SU-DHL-6 (cell line): ENCODE data around the gene CYBC1.

ENCODE experiments used
- H2AFZ ChIP-seq: fragments of 200-600 bp; sonication (generic); 2 replicates; pipeline ENCODE4 v1.6.1; 2014; ENCODE audit warnings: low read depth, mild to moderate bottlenecking, moderate library complexity, mixed read lengths, antibody characterized with exemption, low read length; ENCODE audit not compliant: severe bottlenecking
- H3F3A ChIP-seq: fragments of 200-600 bp; shearing (Covaris generic); 2 replicates; pipeline ENCODE4 v1.6.0; 2016; ENCODE audit warnings: antibody characterized with exemption, mild to moderate bottlenecking; ENCODE audit not compliant: insufficient read depth
- H3K27ac ChIP-seq: fragments of 200-600 bp; sonication (generic); 2 replicates; pipeline ENCODE4 v1.5.1; 2016; ENCODE audit warnings: low read depth, mild to moderate bottlenecking, low read length, moderate library complexity, mixed read lengths
- H3K27me3 ChIP-seq: fragments of 200-600 bp; sonication (generic), shearing (Covaris generic); 2 replicates; pipeline ENCODE4 v1.6.0; 2014; ENCODE audit warnings: mild to moderate bottlenecking, low read length
- H3K36me3 ChIP-seq: fragments of 200-600 bp; sonication (generic); 2 replicates; pipeline ENCODE4 v1.6.1; 2014; ENCODE audit warnings: mild to moderate bottlenecking, low read length, mixed read lengths
- H3K4me2 ChIP-seq: fragments of 300-600, 200-600 bp; shearing (Covaris generic), sonication (generic); 2 replicates; pipeline ENCODE4 v1.6.0; 2014; ENCODE audit warnings: low read length, low read depth, mild to moderate bottlenecking; ENCODE audit not compliant: poor library complexity, severe bottlenecking
- H3K4me3 ChIP-seq: fragments of 200-600 bp; sonication (generic); 2 replicates; pipeline ENCODE4 v1.5.1; 2014; ENCODE audit warnings: antibody characterized with exemption, low read length, mild to moderate bottlenecking, mixed read lengths; ENCODE audit not compliant: insufficient read depth, poor library complexity, severe bottlenecking
- H3K79me2 ChIP-seq: fragments of 200-600 bp; sonication (generic); 2 replicates; pipeline ENCODE4 v1.6.1; 2014; ENCODE audit warnings: mild to moderate bottlenecking, low read length, moderate library complexity; ENCODE audit not compliant: insufficient read depth
- H3K9ac ChIP-seq: fragments of 200-600 bp; sonication (generic); 2 replicates; pipeline ENCODE4 v1.7.0; 2014; ENCODE audit warnings: mild to moderate bottlenecking, low read length
- H3K9me2 ChIP-seq: fragments of 200-600 bp; sonication (generic); replicated peaks from 2 replicates; pipeline ENCODE4 v1.6.1; 2014; ENCODE audit warnings: low read length; ENCODE audit not compliant: insufficient read depth
- H3K9me3 ChIP-seq: fragments of 200-600 bp; sonication (generic); 2 replicates; pipeline ENCODE4 v1.6.1; 2014; ENCODE audit warnings: low read length, mixed read lengths; ENCODE audit not compliant: insufficient read depth
- H4K20me1 ChIP-seq: fragments of 200-600 bp; sonication (generic); 2 replicates; pipeline ENCODE4 v1.6.1; 2014; ENCODE audit warnings: low read depth, mild to moderate bottlenecking, antibody characterized with exemption, low read length, moderate library complexity, mixed read lengths
- CTCF ChIP-seq: fragments of 200-600 bp; sonication (generic); IDR thresholded peaks from one replicate; pipeline ENCODE4 v1.5.1; 2017; ENCODE audit warnings: antibody characterized with exemption, mild to moderate bottlenecking, low read length, moderate library complexity; ENCODE audit not compliant: insufficient read depth, poor library complexity, severe bottlenecking
- EZH2phosphoT487 ChIP-seq: fragments of 200-600 bp; sonication (generic), shearing (Covaris generic); conservative IDR thresholded peaks from 2 replicates; pipeline ENCODE4 v1.6.1; 2018; ENCODE audit warnings: mild to moderate bottlenecking, antibody characterized with exemption, low read length, moderate library complexity, mixed read lengths

Gene CYBC1

GRCh38 chr17:82458885-82459424, 8.4 kb upstream of the CYBC1 start:
- no peaks in the 10 kb centered on the region; the same call in 1 of the 2 replicates for H3K36me3 ChIP-seq
- peak overlapping the region; percentile 97 for H3K4me2 ChIP-seq
- H4K20me1 ChIP-seq = no peaks in the 10 kb centered on the region
- peak overlapping the region; percentile 82 for H3K9ac ChIP-seq
- no peaks in the 10 kb centered on the region for H3F3A ChIP-seq
- no peaks in the 10 kb centered on the region for H3K27me3 ChIP-seq
- no peak overlapping the region for H3K27ac ChIP-seq
- TF ChIP-seq EZH2phosphoT487 (no peak), CTCF (no peak)
- H2AFZ ChIP-seq = peak overlapping the region; percentile 50
- no peaks in the 10 kb centered on the region for H3K9me2 ChIP-seq
- peak overlapping the region; percentile 98 for H3K4me3 ChIP-seq
- H3K79me2 ChIP-seq = peaks cover 9% of the 10 kb centered on the region; the same call in 1 of the 2 replicates
- H3K9me3 ChIP-seq = no peaks in the 10 kb centered on the region

GRCh38 chr17:82458179-82458884, 7.8 kb upstream of the CYBC1 start, which contains the start of gene NARF:
Gene NARF (plus strand): TSS chr17:82458741. CDS start chr17:82458804, 63 bp downstream.
- Histone ChIP-seq H3K79me2 (peaks cover 9% of the 10 kb centered on the region; the same call in 1 of the 2 replicates), H3K4me3 (peak within 1 kb of the TSS; percentile 98), H3K27ac (peak within 1 kb of the TSS; percentile 86), H3K4me2 (peak within 1 kb of the TSS; percentile 97), H4K20me1 (no peaks in the 10 kb centered on the region), H3K9me3 (no peaks in the 10 kb centered on the region), H3F3A (no peaks in the 10 kb centered on the region), H3K9ac (peak within 1 kb of the TSS; percentile 82), H2AFZ (peak within 1 kb of the TSS; percentile 50), H3K36me3 (no peaks in the 10 kb centered on the region), H3K9me2 (no peaks in the 10 kb centered on the region), H3K27me3 (no peaks in the 10 kb centered on the region)
- no peak for TF ChIP-seq CTCF
- no peak for TF ChIP-seq EZH2phosphoT487

GRCh38 chr17:82457929-82458178, 7.3 kb upstream of the CYBC1 start:
- Histone ChIP-seq H3K79me2 (peaks cover 9% of the 10 kb centered on the region; the same call in 1 of the 2 replicates), H3K9me2 (no peaks in the 10 kb centered on the region), H3K36me3 (no peaks in the 10 kb centered on the region), H2AFZ (no peak overlapping the region), H3K9me3 (no peaks in the 10 kb centered on the region), H3K4me3 (peak overlapping the region; percentile 98), H4K20me1 (no peaks in the 10 kb centered on the region), H3K27ac (peak overlapping the region; percentile 86), H3K9ac (peak overlapping the region; percentile 82), H3K4me2 (peak overlapping the region; percentile 78), H3K27me3 (no peaks in the 10 kb centered on the region), H3F3A (no peaks in the 10 kb centered on the region)
- TF ChIP-seq EZH2phosphoT487 (no peak), CTCF (no peak)
